ENCODE results near the gene KDM6A. TPM values are rescaled to one million over a fixed set of nuclear protein-coding genes. Genes with fewer than 3 reads are reported as not detected.
"Not testable (repeated sequence)": the region's sequence is repeated elsewhere in the genome, so short reads cannot be mapped to it uniquely, and the experiment has no call there.

The KDM6A gene
- total and polyA plus RNA-seq, 2 donors, result 20.9 to 36.5 TPM

GRCh38 chrX:44850891-44851290 is 22.1 kb upstream of the KDM6A start:
- over 99% methylated on average over 6 of the region's 6 CpGs for whole genome bisulfite sequencing
- not testable (repeated sequence) for DNase-seq (ENCODE audit: low read depth in 6 of 9, low spot score in 9 of 9); H3K36me3 ChIP-seq (ENCODE audit: control insufficient read depth in 2 of 2, insufficient read depth in 2 of 2, low read length in 1 of 2); H3K27ac ChIP-seq (ENCODE audit: low read depth in 1 of 2, low read length in 1 of 2); H3K27me3 ChIP-seq (ENCODE audit: control insufficient read depth in 2 of 2, insufficient read depth in 1 of 2, low read length in 1 of 2); H3K9me3 ChIP-seq (ENCODE audit: control insufficient read depth in 2 of 2, insufficient read depth in 1 of 2, low read length in 1 of 2); H3K4me1 ChIP-seq (ENCODE audit: control insufficient read depth in 2 of 2, insufficient read depth in 2 of 2, low read length in 2 of 2); H3K4me3 ChIP-seq (ENCODE audit: low read length in 2 of 2)

GRCh38 chrX:44871114-44871645 is 1.8 kb upstream of the KDM6A start:
- WGBS, result 86% methylated on average over 16 of the region's 16 CpGs
- Histone ChIP-seq H3K27ac (ENCODE audit: low read depth in 1 of 2, low read length in 1 of 2) (peak overlapping the region in 1 of 2 donors; percentile 3), H3K4me1 (ENCODE audit: control insufficient read depth in 2 of 2, insufficient read depth in 2 of 2, low read length in 2 of 2) (peaks cover 0 to 4% of the 10 kb centered on the region in 2 donors), H3K27me3 (ENCODE audit: control insufficient read depth in 2 of 2, insufficient read depth in 1 of 2, low read length in 1 of 2) (no peaks in the 10 kb centered on the region), H3K36me3 (ENCODE audit: control insufficient read depth in 2 of 2, insufficient read depth in 2 of 2, low read length in 1 of 2) (no peaks in the 10 kb centered on the region), H3K4me3 (ENCODE audit: low read length in 2 of 2) (no peak overlapping the region), H3K9me3 (ENCODE audit: control insufficient read depth in 2 of 2, insufficient read depth in 1 of 2, low read length in 1 of 2) (no peaks in the 10 kb centered on the region)
- DNase-seq (ENCODE audit: low read depth in 6 of 9, low spot score in 9 of 9), result no peak

DNA sequence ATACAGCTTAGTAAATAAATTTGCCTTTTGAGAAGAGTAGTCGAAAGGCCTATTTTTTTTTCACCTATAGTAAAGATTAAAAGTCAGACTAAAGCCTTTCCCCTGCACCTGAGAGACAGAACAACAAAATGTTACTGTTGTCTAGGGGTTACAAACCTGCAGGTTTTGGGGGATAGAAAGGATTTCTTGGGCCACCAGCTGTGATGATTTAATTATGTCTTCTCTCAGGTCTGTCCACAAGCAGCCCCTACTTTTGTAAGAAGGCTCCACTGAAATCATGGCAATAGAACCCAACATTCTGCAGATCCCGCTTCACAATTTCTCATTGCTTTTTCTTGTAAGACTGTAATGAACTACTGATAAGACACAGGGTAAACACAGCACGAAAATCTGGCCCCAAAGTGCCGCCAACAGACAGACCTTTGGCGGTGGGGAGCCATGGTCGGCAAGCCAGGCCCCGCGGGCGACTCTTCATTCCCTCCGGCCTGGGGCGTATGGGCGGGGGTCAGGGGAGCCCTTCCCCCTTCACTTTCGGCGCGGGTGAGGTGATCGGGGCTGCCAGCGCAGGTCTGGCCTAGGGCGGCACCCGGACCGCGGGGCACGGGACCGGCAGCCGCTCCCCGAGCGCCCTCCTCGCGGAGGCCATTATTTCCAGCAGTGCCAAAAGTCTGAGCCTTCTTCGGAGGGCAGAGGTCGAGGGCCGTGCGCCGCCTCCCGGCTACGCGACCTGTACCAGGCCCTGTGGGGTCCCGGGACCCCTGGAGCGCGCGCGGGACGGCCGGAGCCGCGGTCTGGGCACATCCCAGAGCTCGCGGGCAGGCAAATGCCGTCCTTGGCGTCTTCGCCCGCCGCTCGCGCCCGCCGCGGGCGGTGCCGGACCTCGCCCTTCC is 812 bp upstream of the KDM6A start:
- peak overlapping the region; percentile 87 to 89 for H3K4me3 ChIP-seq (ENCODE audit: low read length in 2 of 2)
- peaks cover 0 to 4% of the 10 kb centered on the region in 2 donors for H3K4me1 ChIP-seq (ENCODE audit: control insufficient read depth in 2 of 2, insufficient read depth in 2 of 2, low read length in 2 of 2)
- under 1% methylated on average over 58 of the region's 60 CpGs for WGBS
- H3K27ac ChIP-seq (ENCODE audit: low read depth in 1 of 2, low read length in 1 of 2), result peak overlapping the region; percentile 91 to 96
- peak in 5 of 9 donors; percentile 1 to 71 (median 21) for DNase-seq (ENCODE audit: low read depth in 6 of 9, low spot score in 9 of 9)
- no peaks in the 10 kb centered on the region for H3K27me3 ChIP-seq (ENCODE audit: control insufficient read depth in 2 of 2, insufficient read depth in 1 of 2, low read length in 1 of 2)
- H3K9me3 ChIP-seq (ENCODE audit: control insufficient read depth in 2 of 2, insufficient read depth in 1 of 2, low read length in 1 of 2), result no peaks in the 10 kb centered on the region
- H3K36me3 ChIP-seq (ENCODE audit: control insufficient read depth in 2 of 2, insufficient read depth in 2 of 2, low read length in 1 of 2), result no peaks in the 10 kb centered on the region

DNA sequence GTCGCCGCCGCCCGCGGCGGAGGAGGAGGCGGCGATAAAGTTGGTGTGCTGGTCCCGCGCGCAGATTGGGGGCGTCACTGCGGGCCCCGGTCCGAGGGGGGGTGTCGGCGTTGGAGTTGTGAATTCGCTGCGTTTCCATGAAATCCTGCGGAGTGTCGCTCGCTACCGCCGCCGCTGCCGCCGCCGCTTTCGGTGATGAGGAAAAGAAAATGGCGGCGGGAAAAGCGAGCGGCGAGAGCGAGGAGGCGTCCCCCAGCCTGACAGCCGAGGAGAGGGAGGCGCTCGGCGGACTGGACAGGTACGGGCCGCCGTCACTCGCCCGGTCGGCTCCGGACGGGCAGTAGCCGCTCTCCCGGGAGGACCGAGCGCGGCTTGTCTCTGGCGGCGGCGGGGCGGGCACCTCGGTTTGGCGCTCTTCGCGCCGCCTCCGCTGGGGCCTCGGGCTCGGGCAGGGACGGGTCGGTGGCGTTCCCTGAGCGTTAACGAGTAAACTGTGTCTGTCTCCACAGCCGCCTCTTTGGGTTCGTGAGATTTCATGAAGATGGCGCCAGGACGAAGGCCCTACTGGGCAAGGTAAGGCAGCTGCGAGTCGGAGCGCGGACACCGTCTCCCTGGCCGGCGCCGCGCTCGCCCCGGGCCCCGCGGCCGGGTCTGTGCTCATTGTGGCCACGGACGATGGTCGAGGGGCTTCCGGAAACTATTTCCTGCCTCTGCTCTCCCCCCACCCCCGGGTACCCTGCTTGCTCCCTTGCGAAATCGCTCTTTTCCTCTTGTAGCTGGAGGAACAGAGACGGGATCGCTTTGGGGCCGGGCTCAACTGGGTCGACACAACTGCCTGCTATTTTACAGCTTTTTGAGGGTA is 658 bp downstream of the KDM6A start:
- H3K4me3 ChIP-seq (ENCODE audit: low read length in 2 of 2), result peak overlapping the region; percentile 87 to 89
- H3K36me3 ChIP-seq (ENCODE audit: control insufficient read depth in 2 of 2, insufficient read depth in 2 of 2, low read length in 1 of 2), result no peaks in the 10 kb centered on the region
- peak in 6 of 9 donors; percentile 12 to 83 (median 46) for DNase-seq (ENCODE audit: low read depth in 6 of 9, low spot score in 9 of 9)
- under 1% methylated on average over 88 of the region's 99 CpGs for WGBS
- H3K27me3 ChIP-seq (ENCODE audit: control insufficient read depth in 2 of 2, insufficient read depth in 1 of 2, low read length in 1 of 2), result no peaks in the 10 kb centered on the region
- H3K9me3 ChIP-seq (ENCODE audit: control insufficient read depth in 2 of 2, insufficient read depth in 1 of 2, low read length in 1 of 2), result no peaks in the 10 kb centered on the region
- H3K4me1 ChIP-seq (ENCODE audit: control insufficient read depth in 2 of 2, insufficient read depth in 2 of 2, low read length in 2 of 2), result peaks cover 0 to 4% of the 10 kb centered on the region in 2 donors
- peak overlapping the region; percentile 97 to 100 for H3K27ac ChIP-seq (ENCODE audit: low read depth in 1 of 2, low read length in 1 of 2)

DNA sequence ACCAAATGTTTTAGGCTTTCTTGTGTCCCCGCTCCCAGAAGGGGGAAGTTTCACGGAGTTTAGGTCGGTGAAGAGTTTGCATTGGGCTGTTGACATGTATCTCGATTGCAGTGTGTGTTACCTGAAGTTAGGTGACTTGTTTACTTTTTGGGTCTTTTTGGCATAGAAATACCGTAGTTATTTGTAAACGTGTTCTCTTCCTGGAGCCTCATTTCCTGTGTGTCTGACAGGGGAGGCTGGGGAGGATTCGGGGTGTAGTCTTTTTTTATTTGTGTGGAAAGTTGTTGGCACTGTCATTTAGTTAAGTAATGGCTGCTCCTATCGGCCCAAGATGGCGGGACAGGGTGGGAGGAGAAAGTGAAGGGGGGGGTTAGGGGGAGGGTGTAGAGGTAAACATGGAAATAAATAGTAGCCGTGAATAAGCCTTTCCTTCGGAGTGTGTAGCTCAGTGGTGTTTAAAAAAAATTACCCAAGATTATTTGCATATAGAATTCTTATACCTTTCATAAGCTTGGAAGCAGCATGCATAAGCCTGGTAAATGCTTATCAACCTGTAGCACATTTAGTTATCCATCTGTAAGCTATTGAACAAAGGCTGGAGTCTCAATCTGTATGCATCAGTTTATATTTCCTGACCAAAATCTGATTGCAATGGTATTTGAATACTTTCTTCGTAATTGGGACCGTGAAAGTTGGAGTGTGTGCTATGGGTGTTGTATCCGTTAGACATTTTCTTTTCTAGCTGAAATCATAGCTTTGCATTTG is 1.6 kb downstream of the KDM6A start:
- H3K9me3 ChIP-seq (ENCODE audit: control insufficient read depth in 2 of 2, insufficient read depth in 1 of 2, low read length in 1 of 2), result no peaks in the 10 kb centered on the region
- peak overlapping the region; percentile 97 to 100 for H3K27ac ChIP-seq (ENCODE audit: low read depth in 1 of 2, low read length in 1 of 2)
- under 1% methylated on average over 14 of the region's 14 CpGs for WGBS
- H3K27me3 ChIP-seq (ENCODE audit: control insufficient read depth in 2 of 2, insufficient read depth in 1 of 2, low read length in 1 of 2), result no peaks in the 10 kb centered on the region
- H3K36me3 ChIP-seq (ENCODE audit: control insufficient read depth in 2 of 2, insufficient read depth in 2 of 2, low read length in 1 of 2), result no peaks in the 10 kb centered on the region
- peak in 7 of 9 donors; percentile 32 to 81 (median 53) for DNase-seq (ENCODE audit: low read depth in 6 of 9, low spot score in 9 of 9)
- H3K4me3 ChIP-seq (ENCODE audit: low read length in 2 of 2), result peak overlapping the region; percentile 87 to 89
- H3K4me1 ChIP-seq (ENCODE audit: control insufficient read depth in 2 of 2, insufficient read depth in 2 of 2, low read length in 2 of 2), result peaks cover 0 to 4% of the 10 kb centered on the region in 2 donors

- H3K36me3 ChIP-seq (ENCODE audit: control insufficient read depth in 2 of 2, insufficient read depth in 2 of 2, low read length in 1 of 2), result no peaks in the 10 kb centered on the region
- peak overlapping the region in 1 of 2 donors; percentile 100 for H3K27ac ChIP-seq (ENCODE audit: low read depth in 1 of 2, low read length in 1 of 2)
- H3K4me1 ChIP-seq (ENCODE audit: control insufficient read depth in 2 of 2, insufficient read depth in 2 of 2, low read length in 2 of 2), result peaks cover 0 to 4% of the 10 kb centered on the region in 2 donors
- H3K4me3 ChIP-seq (ENCODE audit: low read length in 2 of 2), result peak overlapping the region; percentile 87 to 89
- no peaks in the 10 kb centered on the region for H3K27me3 ChIP-seq (ENCODE audit: control insufficient read depth in 2 of 2, insufficient read depth in 1 of 2, low read length in 1 of 2)
- H3K9me3 ChIP-seq (ENCODE audit: control insufficient read depth in 2 of 2, insufficient read depth in 1 of 2, low read length in 1 of 2), result no peaks in the 10 kb centered on the region
- DNase-seq (ENCODE audit: low read depth in 6 of 9, low spot score in 9 of 9), result no peak
- WGBS, result 22% methylated on average over 5 of the region's 5 CpGs
Measured at GRCh38 chrX:44875185-44875489, 2.1 kb downstream of the KDM6A start.

DNA sequence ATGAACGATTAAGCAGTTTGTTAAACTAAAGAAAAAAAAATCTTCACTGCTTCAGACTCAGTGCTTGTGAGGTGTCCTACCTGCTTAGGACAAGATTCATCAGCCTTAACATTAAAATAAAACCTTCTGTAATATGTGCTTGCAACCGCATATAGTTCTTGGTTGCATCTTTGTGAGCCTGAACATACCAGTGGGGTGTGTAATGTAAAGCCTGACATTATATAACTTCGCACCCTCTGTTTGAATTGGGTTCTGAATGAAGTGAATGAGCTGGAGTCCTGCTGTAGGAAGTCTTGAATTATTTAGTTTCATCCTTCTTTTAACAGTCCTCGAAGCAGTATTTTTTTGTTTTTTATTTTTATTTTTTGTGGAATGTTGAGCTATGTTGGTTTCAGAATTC is 3.1 kb downstream of the KDM6A start:
- no peaks in the 10 kb centered on the region for H3K27me3 ChIP-seq (ENCODE audit: control insufficient read depth in 2 of 2, insufficient read depth in 1 of 2, low read length in 1 of 2)
- WGBS, result 42% methylated on average over 4 of the region's 4 CpGs
- no peaks in the 10 kb centered on the region for H3K9me3 ChIP-seq (ENCODE audit: control insufficient read depth in 2 of 2, insufficient read depth in 1 of 2, low read length in 1 of 2)
- peak in 2 of 9 donors; percentile 8 to 24 for DNase-seq (ENCODE audit: low read depth in 6 of 9, low spot score in 9 of 9)
- peak overlapping the region in 1 of 2 donors; percentile 21 for H3K4me3 ChIP-seq (ENCODE audit: low read length in 2 of 2)
- no peak overlapping the region for H3K27ac ChIP-seq (ENCODE audit: low read depth in 1 of 2, low read length in 1 of 2)
- peaks cover 0 to 3% of the 10 kb centered on the region in 2 donors for H3K4me1 ChIP-seq (ENCODE audit: control insufficient read depth in 2 of 2, insufficient read depth in 2 of 2, low read length in 2 of 2)
- no peaks in the 10 kb centered on the region for H3K36me3 ChIP-seq (ENCODE audit: control insufficient read depth in 2 of 2, insufficient read depth in 2 of 2, low read length in 1 of 2)

DNA sequence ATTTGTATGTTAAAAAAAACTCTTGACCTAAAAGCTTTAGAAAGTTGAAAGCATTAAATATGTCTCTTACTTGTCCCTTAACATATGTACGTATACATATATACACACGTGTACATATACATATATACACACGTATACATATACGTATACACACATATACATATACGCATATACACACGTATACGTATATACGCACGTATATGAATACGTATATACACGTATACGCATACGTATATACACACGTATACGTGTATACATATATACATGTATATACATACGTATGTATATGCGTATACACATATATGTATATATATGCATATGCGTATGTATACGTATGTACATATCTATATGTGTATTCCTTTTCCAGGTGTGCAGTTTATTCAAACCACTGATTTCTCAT is 3.8 kb downstream of the KDM6A start:
- Histone ChIP-seq H3K27me3 (ENCODE audit: control insufficient read depth in 2 of 2, insufficient read depth in 1 of 2, low read length in 1 of 2) (no peaks in the 10 kb centered on the region), H3K36me3 (ENCODE audit: control insufficient read depth in 2 of 2, insufficient read depth in 2 of 2, low read length in 1 of 2) (no peaks in the 10 kb centered on the region), H3K4me3 (ENCODE audit: low read length in 2 of 2) (no peak overlapping the region), H3K9me3 (ENCODE audit: control insufficient read depth in 2 of 2, insufficient read depth in 1 of 2, low read length in 1 of 2) (no peaks in the 10 kb centered on the region), H3K27ac (ENCODE audit: low read depth in 1 of 2, low read length in 1 of 2) (no peak overlapping the region), H3K4me1 (ENCODE audit: control insufficient read depth in 2 of 2, insufficient read depth in 2 of 2, low read length in 2 of 2) (no peaks in the 10 kb centered on the region)
- DNase-seq (ENCODE audit: low read depth in 6 of 9, low spot score in 9 of 9), result no peak
- 97% methylated on average over 19 of the region's 19 CpGs for WGBS
